Tibial artery (tissue), 4 donors: ENCODE measurements around the gene FAM169A.
"Not testable (repeated sequence)": the region's sequence is repeated elsewhere in the genome, so short reads cannot be mapped to it uniquely, and the experiment has no call there.

Experiments
- DNase-seq, 2 donors: peaks; one replicate each; pipeline ENCODE4 v3.0.0-alpha.2; 2019
- H3K27ac ChIP-seq, 2 donors: fragments of 200-600 bp; sonication (generic) in 1 of 2; 1 replicate in 1 of 2; 2 replicates in 1 of 2; pipeline ENCODE4 v1.5.1; 2018 to 2019; ENCODE audit warnings: mild to moderate bottlenecking in 1 of 2
- H3K27me3 ChIP-seq, 2 donors: fragments of 200-600 bp; sonication (generic) in 1 of 2; one replicate each; pipeline versions ENCODE4 v1.5.1 to v1.6.0; 2016 to 2019
- H3K36me3 ChIP-seq, 3 donors: fragments of 200-600 bp; sonication (generic) in 2 of 3; one replicate each; pipeline ENCODE4 v1.5.1; 2016 to 2019; ENCODE audit warnings: mild to moderate bottlenecking in 2 of 3
- H3K4me1 ChIP-seq, 4 donors: fragments of 200-600 bp; sonication (generic) in 2 of 4; 1 replicate in 3 of 4; 2 replicates in 1 of 4; pipeline ENCODE4 v1.5.1; 2016 to 2019
- H3K4me3 ChIP-seq, 2 donors: fragments of 200-600 bp; sonication (generic) in 1 of 2; 1 replicate in 1 of 2; 2 replicates in 1 of 2; pipeline ENCODE4 v1.5.1; 2018 to 2019; ENCODE audit warnings: mild to moderate bottlenecking in 2 of 2
- H3K9me3 ChIP-seq, 3 donors: fragments of 200-600 bp; sonication (generic) in 1 of 3; one replicate each; pipeline ENCODE4 v1.5.1; 2016 to 2019
- intact Hi-C: fragments of 100-400 bp; cut with DNase I; formaldehyde crosslinking; loops from one replicate; pipeline ENCODE4 v1.15.0; 2023; ENCODE audit warnings: low total_unique reads
- TF ChIP-seq, protein P1 (sequence below), 2 experiments: fragments of 200-600 bp in 1 of 2; fragments of 450-650 bp in 1 of 2; IDR thresholded peaks; one replicate each; pipeline ENCODE4 v1.5.1; 2017 to 2019; ENCODE audit warnings: antibody characterized with exemption in 2 of 2, mild to moderate bottlenecking in 1 of 2, moderate library complexity in 1 of 2

The FAM169A gene

GRCh38 chr5:74873525-74874249 lies 7.5 kb upstream of the FAM169A start:
- no peaks in the 10 kb centered on the region for H3K27me3 ChIP-seq
- H3K9me3 ChIP-seq, result no peaks in the 10 kb centered on the region
- H3K36me3 ChIP-seq, result no peaks in the 10 kb centered on the region
- no peaks in the 10 kb centered on the region for H3K4me1 ChIP-seq
- no peak overlapping the region for H3K4me3 ChIP-seq
- DNase-seq, result no peak
- H3K27ac ChIP-seq, result no peak overlapping the region
- TF ChIP-seq, protein P1, sequence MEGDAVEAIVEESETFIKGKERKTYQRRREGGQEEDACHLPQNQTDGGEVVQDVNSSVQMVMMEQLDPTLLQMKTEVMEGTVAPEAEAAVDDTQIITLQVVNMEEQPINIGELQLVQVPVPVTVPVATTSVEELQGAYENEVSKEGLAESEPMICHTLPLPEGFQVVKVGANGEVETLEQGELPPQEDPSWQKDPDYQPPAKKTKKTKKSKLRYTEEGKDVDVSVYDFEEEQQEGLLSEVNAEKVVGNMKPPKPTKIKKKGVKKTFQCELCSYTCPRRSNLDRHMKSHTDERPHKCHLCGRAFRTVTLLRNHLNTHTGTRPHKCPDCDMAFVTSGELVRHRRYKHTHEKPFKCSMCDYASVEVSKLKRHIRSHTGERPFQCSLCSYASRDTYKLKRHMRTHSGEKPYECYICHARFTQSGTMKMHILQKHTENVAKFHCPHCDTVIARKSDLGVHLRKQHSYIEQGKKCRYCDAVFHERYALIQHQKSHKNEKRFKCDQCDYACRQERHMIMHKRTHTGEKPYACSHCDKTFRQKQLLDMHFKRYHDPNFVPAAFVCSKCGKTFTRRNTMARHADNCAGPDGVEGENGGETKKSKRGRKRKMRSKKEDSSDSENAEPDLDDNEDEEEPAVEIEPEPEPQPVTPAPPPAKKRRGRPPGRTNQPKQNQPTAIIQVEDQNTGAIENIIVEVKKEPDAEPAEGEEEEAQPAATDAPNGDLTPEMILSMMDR (IDR thresholded peaks at IDR 0.05), result no peak
- intact Hi-C loops, result no loop called here

DNA sequence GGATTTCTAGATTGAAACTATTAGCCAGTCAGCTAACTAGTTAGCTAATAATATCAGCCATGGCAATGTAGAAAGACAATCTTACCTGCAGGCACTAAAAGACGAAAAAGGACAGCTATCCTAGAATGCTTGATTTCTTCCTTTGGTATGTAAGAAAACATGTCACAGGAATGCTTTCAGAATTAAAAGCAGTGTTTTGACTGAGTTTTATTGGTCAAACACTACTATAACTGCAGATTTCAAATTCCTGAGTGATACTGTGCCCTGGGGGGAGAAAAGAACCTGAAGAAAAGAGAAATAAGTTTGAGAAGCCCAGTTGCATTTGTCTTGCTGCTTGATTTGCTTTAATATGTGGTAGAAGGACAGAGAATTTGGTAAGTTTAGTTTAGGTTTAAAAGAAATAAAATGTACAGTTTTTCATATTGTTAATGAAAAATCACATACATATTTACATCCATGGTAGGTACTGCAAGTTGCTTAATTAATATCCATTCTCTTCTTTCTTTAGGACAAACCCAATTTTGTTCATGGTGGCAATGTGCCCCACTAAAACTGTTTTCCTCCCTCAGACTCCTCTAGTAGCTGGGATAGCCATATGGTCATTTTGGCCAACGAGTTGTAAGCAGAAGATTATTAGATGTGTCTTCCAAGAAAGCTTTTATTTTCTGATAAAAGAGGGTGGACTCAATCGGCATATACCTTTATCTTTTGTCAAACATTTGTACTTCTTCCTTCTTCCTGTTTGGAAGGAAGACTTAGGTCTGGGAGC lies 4.3 kb upstream of the FAM169A start:
- Histone ChIP-seq H3K27me3 (peaks cover 0 to 22% of the 10 kb centered on the region in 2 donors), H3K36me3 (no peaks in the 10 kb centered on the region), H3K4me1 (peaks cover 0 to 13% (median 10%) of the 10 kb centered on the region in 4 donors), H3K27ac (no peak overlapping the region), H3K4me3 (no peak overlapping the region), H3K9me3 (no peaks in the 10 kb centered on the region)
- intact Hi-C loops, result no loop called here
- no peak for DNase-seq
- TF ChIP-seq, protein P1 (IDR thresholded peaks at IDR 0.05), result no peak

DNA sequence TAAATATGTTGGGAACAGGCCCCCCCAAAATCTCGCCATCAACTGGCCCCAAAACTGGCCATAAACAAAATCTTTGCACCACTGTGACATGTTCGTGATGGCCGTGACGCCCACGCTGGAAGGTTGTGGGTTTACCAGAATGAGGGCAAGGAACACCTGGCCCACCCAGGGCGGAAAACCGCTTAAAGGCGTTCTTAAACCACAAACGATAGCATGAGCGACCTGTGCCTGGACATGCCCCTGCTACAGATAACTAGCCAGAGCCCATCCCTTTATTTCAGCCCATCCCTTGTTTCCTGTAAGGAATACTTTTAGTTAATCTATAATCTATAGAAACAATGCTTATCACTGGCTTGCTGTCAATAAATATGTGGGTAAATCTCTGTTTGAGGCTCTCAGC lies 3.2 kb upstream of the FAM169A start:
- H3K36me3 ChIP-seq, intact Hi-C loops, H3K27ac ChIP-seq, H3K9me3 ChIP-seq, H3K4me3 ChIP-seq, DNase-seq: not testable (repeated sequence)
- peaks cover 0 to 15% (median 11%) of the 10 kb centered on the region in 4 donors for H3K4me1 ChIP-seq
- peaks cover 0 to 32% of the 10 kb centered on the region in 2 donors for H3K27me3 ChIP-seq

GRCh38 chr5:74866596-74867162 lies 492 bp upstream of the FAM169A start:
- TF ChIP-seq, protein P1 (IDR thresholded peaks at IDR 0.05), result no peak
- DNase-seq, result no peak
- Histone ChIP-seq H3K4me1 (peaks cover 0 to 15% (median 11%) of the 10 kb centered on the region in 4 donors), H3K36me3 (no peaks in the 10 kb centered on the region), H3K9me3 (no peaks in the 10 kb centered on the region), H3K4me3 (peak overlapping the region; percentile 43 to 63), H3K27ac (no peak overlapping the region), H3K27me3 (peaks cover 0 to 35% of the 10 kb centered on the region in 2 donors)
- intact Hi-C loops, result no loop called here

DNA sequence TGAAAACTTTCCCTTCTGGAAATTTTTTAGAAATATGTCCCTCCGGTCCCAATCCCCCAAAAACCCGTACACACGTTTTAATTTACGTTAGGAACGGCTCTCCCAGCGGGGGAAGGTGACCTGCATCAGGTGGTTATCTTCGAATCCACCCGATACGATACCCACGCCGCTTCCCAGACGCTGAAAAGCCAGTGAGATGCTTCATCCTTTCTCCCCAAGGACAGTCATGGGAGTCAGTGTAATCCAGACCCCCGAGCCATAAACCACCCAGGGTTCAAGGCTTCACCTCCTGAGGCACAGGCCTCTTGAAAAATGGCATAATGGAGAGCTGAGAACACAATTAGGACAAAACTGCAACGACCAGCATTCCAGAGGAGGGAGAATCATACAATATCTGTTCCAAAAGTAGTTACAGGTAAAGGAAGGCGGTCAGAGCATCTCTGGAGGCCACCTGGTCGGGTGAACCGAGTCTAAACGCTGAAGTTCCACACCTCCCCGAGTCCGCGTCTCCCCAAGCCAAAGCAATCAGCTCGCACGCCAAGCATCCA lies 857 bp downstream of the FAM169A start:
- H3K4me1 ChIP-seq, result peaks cover 0 to 15% (median 11%) of the 10 kb centered on the region in 4 donors
- intact Hi-C loops, result no loop called here
- H3K9me3 ChIP-seq, result no peaks in the 10 kb centered on the region
- no peak for DNase-seq
- TF ChIP-seq, protein P1 (IDR thresholded peaks at IDR 0.05), result no peak
- no peaks in the 10 kb centered on the region for H3K36me3 ChIP-seq
- H3K27me3 ChIP-seq, result peaks cover 0 to 35% of the 10 kb centered on the region in 2 donors
- H3K4me3 ChIP-seq, result peak overlapping the region; percentile 43 to 63
- no peak overlapping the region for H3K27ac ChIP-seq
